Activated B cell treated with CpG ODN at 0.5 μM for 24 hours (primary cell): ENCODE data around the gene IFITM10. TPM values are rescaled to one million over a fixed set of nuclear protein-coding genes. Genes with fewer than 3 reads are reported as not detected.
A peak's percentile ranks its signal among the peaks of the same experiment; 100 is the strongest.

Experiments
- ATAC-seq: fragments of 200-7000 bp; cut with Tn5 transposase; one replicate; pipeline ENCODE4 v1.10.0; 2021; ENCODE audit warnings: low read depth, mild to moderate bottlenecking, moderate library complexity
- CTCF ChIA-PET: fragments of 350-600 bp; sonication (Branson Sonifier 250); formaldehyde crosslinking; loops from one replicate; lab custom pipeline; 2021; ENCODE audit warnings: antibody characterized with exemption; lab: Charles Lee
- POLR2A ChIA-PET: fragments of 350-600 bp; sonication (Branson Sonifier 250); formaldehyde crosslinking; loops from one replicate; lab custom pipeline; 2021; ENCODE audit warnings: antibody characterized with exemption; lab: Charles Lee
- DNase-seq: peaks from one replicate; pipeline ENCODE4 v3.0.0; 2022
- H3K27ac Mint-ChIP-seq: one replicate; pipeline ENCODE4 v1.8.0; 2020; ENCODE audit warnings: mixed read lengths
- H3K27me3 Mint-ChIP-seq: one replicate; pipeline ENCODE4 v1.8.0; 2021; ENCODE audit warnings: mixed read lengths
- H3K36me3 Mint-ChIP-seq: one replicate; pipeline ENCODE4 v1.8.0; 2021; ENCODE audit warnings: low read depth, mixed read lengths
- H3K4me1 Mint-ChIP-seq: one replicate; pipeline ENCODE4 v1.8.0; 2021; ENCODE audit warnings: mixed read lengths
- H3K4me3 Mint-ChIP-seq: one replicate; pipeline ENCODE4 v1.8.0; 2020; ENCODE audit warnings: mild to moderate bottlenecking, mixed read lengths
- H3K9me3 Mint-ChIP-seq: one replicate; pipeline ENCODE4 v1.8.0; 2020; ENCODE audit warnings: mixed read lengths
- CTCF ChIP-seq: fragments of 200-600 bp; IDR thresholded peaks from one replicate; pipeline ENCODE4 v1.8.0; 2022; ENCODE audit warnings: antibody characterized with exemption, mild to moderate bottlenecking
- intact Hi-C: fragments of 100-400 bp; cut with micrococcal nuclease; formaldehyde crosslinking; loops from one replicate; pipeline ENCODE4 v1.15.1; 2024
- total RNA-seq: library from RNA; stranded (reverse); gene quantifications from 2 replicates; pipeline ENCODE4 v1.2.3, GENCODE V29; 2022

The IFITM10 gene
- total RNA-seq, 1 donor from 2014 or later: not detected

- TF ChIP-seq CTCF: no peak
- H3K27me3 Mint-ChIP-seq: peaks cover 2% of the 10 kb centered on the region
- intact Hi-C loops: no loop called here
- H3K27ac Mint-ChIP-seq: no peak overlapping the region
- ChIA-PET CTCF (no interaction called here), POLR2A (no interaction called here)
- no peak for DNase-seq
- no peaks in the 10 kb centered on the region for H3K36me3 Mint-ChIP-seq
- peaks cover 4% of the 10 kb centered on the region for H3K9me3 Mint-ChIP-seq
- H3K4me3 Mint-ChIP-seq: no peak overlapping the region
- no peak for ATAC-seq
- no peaks in the 10 kb centered on the region for H3K4me1 Mint-ChIP-seq
Measured at GRCh38 chr11:1743585-1744136, 6.7 kb downstream of the IFITM10 start.

- H3K9me3 Mint-ChIP-seq: peaks cover 4% of the 10 kb centered on the region
- no peak for TF ChIP-seq CTCF
- ATAC-seq: no peak
Measured at GRCh38 chr11:1742869-1743584, 7.4 kb downstream of the IFITM10 start.

GRCh38 chr11:1742371-1742770, 8.0 kb downstream of the IFITM10 start:
- Mint-ChIP-seq H3K36me3 (no peaks in the 10 kb centered on the region), H3K4me3 (no peak overlapping the region), H3K4me1 (no peaks in the 10 kb centered on the region), H3K27ac (no peak overlapping the region), H3K27me3 (no peaks in the 10 kb centered on the region), H3K9me3 (peaks cover 4% of the 10 kb centered on the region)
- ChIA-PET CTCF (no interaction called here), POLR2A (no interaction called here)
- TF ChIP-seq CTCF: no peak
- DNase-seq (no peak), ATAC-seq (no peak)
- intact Hi-C loops: no loop called here

More at GRCh38 chr11:1742869-1743584, 7.4 kb downstream of the IFITM10 start:
- CTCF ChIA-PET: no interaction called here
- H3K36me3 Mint-ChIP-seq: no peaks in the 10 kb centered on the region
- no peak overlapping the region for H3K4me3 Mint-ChIP-seq
- no peak overlapping the region for H3K27ac Mint-ChIP-seq
- intact Hi-C loops: no loop called here
- DNase-seq: no peak
- POLR2A ChIA-PET: no interaction called here
- H3K27me3 Mint-ChIP-seq: no peaks in the 10 kb centered on the region
- no peaks in the 10 kb centered on the region for H3K4me1 Mint-ChIP-seq

GRCh38 chr11:1741741-1742140, 8.7 kb downstream of the IFITM10 start:
- Mint-ChIP-seq H3K9me3 (peaks cover 5% of the 10 kb centered on the region), H3K27me3 (no peaks in the 10 kb centered on the region), H3K4me3 (no peak overlapping the region), H3K36me3 (no peaks in the 10 kb centered on the region), H3K4me1 (no peaks in the 10 kb centered on the region), H3K27ac (no peak overlapping the region)
- ATAC-seq (no peak), DNase-seq (no peak)
- intact Hi-C loops: no loop called here
- POLR2A ChIA-PET: no interaction called here
- TF ChIP-seq CTCF: no peak
- CTCF ChIA-PET: no interaction called here

- no peak for TF ChIP-seq CTCF
- Mint-ChIP-seq H3K27ac (no peak overlapping the region), H3K4me3 (no peak overlapping the region), H3K9me3 (peaks cover 13% of the 10 kb centered on the region), H3K36me3 (no peaks in the 10 kb centered on the region), H3K4me1 (no peaks in the 10 kb centered on the region), H3K27me3 (no peaks in the 10 kb centered on the region)
- intact Hi-C loops: no loop called here
- CTCF ChIA-PET: interaction anchor here (1.0 kb wide), 1 partner anchor 47 kb away, joined by 3 read pairs; no protein-coding TSS in a partner anchor
- POLR2A ChIA-PET: no interaction called here
- DNase-seq (peak; percentile 10), ATAC-seq (no peak)
Measured at GRCh38 chr11:1740786-1741530, 9.4 kb downstream of the IFITM10 start.
